Myocyte (in vitro differentiated cells): ENCODE data around the gene OR1Q1. TPM values are rescaled to one million over a fixed set of nuclear protein-coding genes. Genes with fewer than 3 reads are reported as not detected.
A peak's percentile ranks its signal among the peaks of the same experiment; 100 is the strongest.
"Not testable (repeated sequence)": the region's sequence is repeated elsewhere in the genome, so short reads cannot be mapped to it uniquely, and the experiment has no call there.

ENCODE experiments used
- DNase-seq: peaks from one replicate; pipeline ENCODE4 v3.0.0-alpha.2; 2012; ENCODE audit warnings: low read depth
- polyA plus RNA-seq: library from polyadenylated mRNA; unstranded; fragments of >200 nt; gene quantifications from one replicate; pipeline ENCODE4 v1.2.1, GENCODE V29; 2012; ENCODE audit warnings: missing spikeins
- total RNA-seq: library from RNA; depleted of rRNA; stranded (reverse); fragments of >200 nt; gene quantifications from 2 replicates; pipeline ENCODE4 v1.2.3, GENCODE V29; 2014

Gene OR1Q1
- total RNA-seq, result not detected in 2 replicates
- not detected for polyA plus RNA-seq

- no peak for DNase-seq
Measured at GRCh38 chr9:122614362-122614761, at the start of gene OR1Q1. OR1Q1 (plus strand) TSS chr9:122614738; CDS start chr9:122614738, 0 bp downstream.

DNA sequence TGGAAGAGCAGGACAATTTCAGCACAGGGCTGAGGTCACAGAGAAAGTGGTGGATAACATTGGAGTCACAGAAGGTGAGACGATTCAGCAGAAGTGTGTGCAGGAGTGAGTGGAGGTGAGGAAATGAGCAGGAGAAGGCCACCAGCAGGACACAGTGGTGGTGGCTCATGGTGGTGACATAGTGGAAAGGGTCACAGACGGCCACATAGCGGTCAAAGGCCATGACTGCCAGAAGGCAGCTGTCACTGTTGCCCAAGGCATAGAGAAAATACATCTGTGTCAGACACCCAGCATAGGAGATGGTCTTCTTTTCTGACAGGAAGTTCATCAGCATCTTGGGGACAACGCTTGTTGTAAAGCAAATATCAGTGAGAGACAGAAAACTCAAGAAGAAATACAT is 46.6 kb upstream of the OR1Q1 start:
- DNase-seq, result no peak

DNA sequence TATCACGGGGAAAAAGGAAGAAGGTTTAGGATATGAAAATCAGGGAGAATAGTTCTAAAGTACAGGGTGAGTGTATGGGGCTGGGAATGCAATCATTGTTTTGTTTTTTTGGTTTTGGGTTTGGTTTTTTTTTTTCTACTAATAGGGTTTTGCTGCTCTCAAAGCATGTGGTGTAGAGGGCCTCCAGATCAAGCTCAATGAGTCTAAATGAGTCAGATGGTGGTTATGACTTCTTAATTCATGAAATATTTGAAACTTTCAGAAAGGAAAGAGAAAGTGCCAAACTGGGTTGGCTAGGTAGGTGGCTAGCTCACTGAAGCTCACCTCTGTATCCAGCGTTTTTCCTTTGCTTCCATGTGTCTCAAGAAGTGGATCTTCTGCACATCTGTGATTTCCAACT is 42.1 kb upstream of the OR1Q1 start:
- no peak for DNase-seq

DNA sequence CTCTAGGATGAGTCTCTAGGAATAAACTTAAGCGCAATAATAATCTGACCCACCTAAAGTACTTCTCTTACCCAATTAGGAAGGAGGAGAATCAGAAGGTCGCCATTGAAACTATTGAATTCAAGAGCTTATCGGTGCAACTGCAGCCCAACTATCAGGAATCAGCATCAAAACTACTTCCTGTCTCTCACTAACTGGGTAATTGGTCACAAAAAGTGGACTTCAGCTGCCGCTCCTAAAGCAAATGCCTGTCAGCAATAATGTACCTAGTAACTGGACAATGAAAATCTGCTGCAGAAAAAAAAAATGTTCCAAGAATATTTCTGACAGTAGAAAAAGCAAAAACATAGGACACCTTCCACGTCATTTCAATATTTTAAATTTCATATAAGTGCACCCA is 34.7 kb upstream of the OR1Q1 start:
- DNase-seq, result no peak

GRCh38 chr9:122580360-122580759 is 34.2 kb upstream of the OR1Q1 start:
- peak; percentile 5 for DNase-seq

DNA sequence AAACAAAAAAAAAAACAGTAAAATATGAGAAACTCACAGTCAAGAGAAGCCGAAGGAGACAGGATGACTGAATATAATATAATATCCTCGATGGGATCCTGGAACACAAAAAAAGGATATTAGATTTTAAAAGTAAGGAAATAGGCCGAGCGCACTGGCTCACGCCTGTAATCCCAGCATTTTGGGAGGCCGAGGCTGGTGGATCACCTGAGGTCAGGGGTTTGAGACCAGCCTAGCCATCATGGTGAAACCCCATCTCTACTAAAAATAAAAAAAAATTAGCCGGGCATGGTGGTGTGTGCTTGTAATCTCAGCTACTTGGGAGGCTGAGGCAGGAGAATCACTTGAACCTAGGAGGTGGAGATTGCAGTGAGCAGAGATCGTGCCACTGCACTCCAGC is 31.3 kb upstream of the OR1Q1 start, which contains the start of gene OR1L8:
Gene OR1L8, minus strand, starts transcription at position 101 of the 400 bp plus-strand sequence. CDS start 14,907 bp downstream, outside the sequence.
- DNase-seq, result not testable (repeated sequence)

GRCh38 chr9:122605691-122606090 is 8.8 kb upstream of the OR1Q1 start:
- no peak for DNase-seq

GRCh38 chr9:122606587-122606986 is 8.0 kb upstream of the OR1Q1 start:
- DNase-seq, result no peak

GRCh38 chr9:122609804-122610203 is 4.7 kb upstream of the OR1Q1 start:
- no peak for DNase-seq

- no peak for DNase-seq
Measured at GRCh38 chr9:122619996-122620395, 5.5 kb downstream of the OR1Q1 start.

DNA sequence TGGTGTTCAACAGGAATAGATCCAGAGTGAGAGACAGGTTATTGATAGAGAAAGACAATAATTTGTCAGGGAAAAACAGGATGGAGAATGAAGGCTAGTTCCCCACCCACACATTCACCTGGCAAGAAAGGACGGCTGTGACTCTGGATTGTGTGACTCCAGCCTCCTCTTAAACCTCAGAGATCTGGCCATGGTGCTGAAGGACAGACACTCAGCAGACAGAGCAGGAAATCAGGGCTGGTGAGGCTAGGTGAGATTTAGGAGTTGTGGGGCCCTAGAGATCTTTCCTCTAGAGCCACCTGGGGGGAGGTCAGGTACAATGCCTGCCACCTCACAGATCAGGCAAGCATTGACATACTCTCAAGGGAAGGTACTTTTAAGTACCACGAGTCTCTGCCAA is 27.7 kb downstream of the OR1Q1 start:
- peak; percentile 28 for DNase-seq

DNA sequence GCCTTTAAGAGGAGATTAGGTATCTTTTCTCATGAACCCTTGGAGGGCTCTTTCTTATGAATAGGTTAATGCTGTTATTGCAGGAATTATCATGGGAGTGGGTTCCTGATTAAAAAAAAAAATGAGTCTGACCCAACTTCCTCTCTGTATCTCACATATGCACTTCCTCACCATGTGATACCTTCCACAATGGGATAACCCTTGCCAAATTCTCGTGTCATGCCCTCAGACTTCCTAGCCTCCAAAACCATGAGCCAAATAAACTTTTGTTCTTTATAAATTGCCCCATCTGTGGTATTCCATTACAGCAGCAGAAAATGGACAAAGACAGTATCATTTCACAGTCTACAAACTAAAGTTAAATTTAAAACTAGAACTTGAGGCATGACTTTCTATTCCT is 41.8 kb downstream of the OR1Q1 start:
- DNase-seq, result no peak

DNA sequence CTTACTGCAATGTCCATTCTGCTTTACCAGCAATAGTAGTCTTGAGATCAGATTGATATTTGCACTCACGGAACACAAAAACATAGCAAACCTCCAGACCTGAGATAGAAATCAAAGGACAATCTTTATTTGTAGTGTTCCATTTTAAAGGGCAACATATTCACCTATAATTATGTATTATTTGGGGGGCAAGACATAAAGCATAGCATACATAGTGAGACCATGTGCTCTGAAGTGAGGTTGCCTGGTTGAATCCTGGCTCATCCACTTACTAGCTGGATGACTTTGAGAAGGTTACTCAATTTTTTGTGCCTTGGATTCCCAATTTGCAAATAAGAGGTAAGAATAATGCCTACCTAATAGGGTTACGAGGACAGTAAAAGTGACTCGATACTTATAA is 43.0 kb downstream of the OR1Q1 start, which contains the start of gene OR1B1:
Gene OR1B1, minus strand, starts transcription at position 101 of the 400 bp plus-strand sequence.
- DNase-seq, result no peak

GRCh38 chr9:122661416-122661815 is 46.9 kb downstream of the OR1Q1 start, which contains the start of gene OR1L1:
OR1L1 (plus strand) TSS chr9:122661716; CDS start chr9:122661716, 0 bp downstream.
- no peak for DNase-seq

Other genes with a start within 250 kb of the OR1Q1 start
- 9.6 and 14.0 TPM in 2 replicates for gene PTGS1, start 243.7 kb upstream of the OR1Q1 start, total RNA-seq
- not detected in 2 replicates for gene OR1J1, start 136.8 kb upstream of the OR1Q1 start, total RNA-seq
- not detected in 2 replicates for gene OR1J2, start 103.9 kb upstream of the OR1Q1 start, total RNA-seq
- not detected in 2 replicates for gene OR1J4, start 95.6 kb upstream of the OR1Q1 start, total RNA-seq
- not detected in 2 replicates for gene OR1N1, start 87.4 kb upstream of the OR1Q1 start, total RNA-seq
- gene OR1N2, start 61.6 kb upstream of the OR1Q1 start, total RNA-seq, result not detected in 2 replicates
- not detected in 2 replicates for gene OR1L8, start 31.4 kb upstream of the OR1Q1 start, total RNA-seq
- gene OR1B1, start 42.9 kb downstream of the OR1Q1 start, total RNA-seq, result not detected in 2 replicates
- gene OR1L1, start 47.0 kb downstream of the OR1Q1 start, total RNA-seq, result not detected in 2 replicates
- not detected in 2 replicates for gene OR1L3, start 60.4 kb downstream of the OR1Q1 start, total RNA-seq
- gene OR1L4, start 109.3 kb downstream of the OR1Q1 start, total RNA-seq, result not detected in 2 replicates
- gene OR1L6, start 127.6 kb downstream of the OR1Q1 start, total RNA-seq, result not detected in 2 replicates
- not detected in 2 replicates for gene OR5C1, start 174.2 kb downstream of the OR1Q1 start, total RNA-seq
- not detected in 2 replicates for gene OR1K1, start 185.4 kb downstream of the OR1Q1 start, total RNA-seq
- gene PDCL, start 213.8 kb downstream of the OR1Q1 start, total RNA-seq, result 15.1 and 17.6 TPM in 2 replicates